Measurements from ENCODE around the gene TNFSF18.

Gene TNFSF18

DNA sequence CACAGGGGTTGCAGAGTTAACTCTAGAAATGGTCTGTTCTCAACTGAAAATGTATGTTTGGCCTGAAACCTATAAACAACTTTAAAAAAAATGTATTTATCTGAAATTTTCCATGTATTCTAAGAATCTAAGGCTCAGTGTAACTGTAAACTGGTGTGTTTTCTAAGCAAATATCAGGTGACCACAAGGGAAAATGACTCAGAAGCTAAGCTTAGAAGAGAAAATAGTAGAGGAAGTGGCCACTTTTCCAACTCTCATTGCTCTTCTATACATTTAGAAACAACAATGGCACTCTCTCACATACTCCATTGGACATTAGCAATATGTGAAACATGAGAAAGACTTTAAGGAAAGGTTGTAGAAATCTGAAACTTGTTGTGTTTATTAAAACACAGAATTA is 7.5 kb downstream of the TNFSF18 start:
- no peak for TF ChIP-seq CTCF (IDR thresholded peaks at IDR 0.05; ENCODE audit: low read depth, low read length)
- no peak overlapping the region for H3K4me3 ChIP-seq (replicated peaks in 1 of 2; ENCODE audit: low read depth in 2 of 2, low read length in 2 of 2)
- DNase-seq (ENCODE audit: low read depth in 2 of 2) = peak; percentile 33 to 77

GRCh38 chr1:173042806-173043205 is 7.9 kb downstream of the TNFSF18 start:
- DNase-seq (ENCODE audit: low read depth in 2 of 2) = peak in 1 of 2 donors; percentile 71
- no peak for TF ChIP-seq CTCF (IDR thresholded peaks at IDR 0.05; ENCODE audit: low read depth, low read length)
- no peak overlapping the region for H3K4me3 ChIP-seq (replicated peaks in 1 of 2; ENCODE audit: low read depth in 2 of 2, low read length in 2 of 2)

DNA sequence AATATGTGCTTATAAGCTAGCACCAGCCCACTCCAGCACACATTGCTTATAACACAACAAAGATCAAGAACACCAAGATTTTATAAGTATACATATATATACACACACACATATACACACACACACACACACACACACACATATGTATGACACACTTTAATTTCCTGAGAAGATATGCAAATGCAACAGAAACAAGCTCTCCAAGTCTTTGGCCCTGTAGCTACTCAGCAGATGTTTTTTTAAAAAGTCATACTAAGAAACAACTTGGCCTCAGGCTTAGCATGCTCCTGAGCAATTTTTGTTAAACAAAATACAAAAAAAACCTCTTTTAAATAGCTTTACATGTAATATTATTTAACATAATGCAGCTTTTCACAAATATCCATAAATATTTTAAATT is 11.1 kb downstream of the TNFSF18 start:
- no peak for TF ChIP-seq CTCF (IDR thresholded peaks at IDR 0.05; ENCODE audit: low read depth, low read length)
- DNase-seq (ENCODE audit: low read depth in 2 of 2) = peak in 1 of 2 donors; percentile 44
- H3K4me3 ChIP-seq (replicated peaks in 1 of 2; ENCODE audit: low read depth in 2 of 2, low read length in 2 of 2) = no peak overlapping the region

GRCh38 chr1:173038875-173039554 is 11.7 kb downstream of the TNFSF18 start:
- no peak for DNase-seq (ENCODE audit: low read depth in 2 of 2)

GRCh38 chr1:173024543-173024942 is 26.2 kb downstream of the TNFSF18 start:
- no peak for TF ChIP-seq CTCF (IDR thresholded peaks at IDR 0.05; ENCODE audit: low read depth, low read length)
- H3K4me3 ChIP-seq (replicated peaks in 1 of 2; ENCODE audit: low read depth in 2 of 2, low read length in 2 of 2) = no peak overlapping the region
- DNase-seq (ENCODE audit: low read depth in 2 of 2) = no peak

More at GRCh38 chr1:173038875-173039554, 11.7 kb downstream of the TNFSF18 start:
- no peak overlapping the region for H3K4me3 ChIP-seq (replicated peaks in 1 of 2; ENCODE audit: low read depth in 2 of 2, low read length in 2 of 2)
- no peak for TF ChIP-seq CTCF (IDR thresholded peaks at IDR 0.05; ENCODE audit: low read depth, low read length)

DNA sequence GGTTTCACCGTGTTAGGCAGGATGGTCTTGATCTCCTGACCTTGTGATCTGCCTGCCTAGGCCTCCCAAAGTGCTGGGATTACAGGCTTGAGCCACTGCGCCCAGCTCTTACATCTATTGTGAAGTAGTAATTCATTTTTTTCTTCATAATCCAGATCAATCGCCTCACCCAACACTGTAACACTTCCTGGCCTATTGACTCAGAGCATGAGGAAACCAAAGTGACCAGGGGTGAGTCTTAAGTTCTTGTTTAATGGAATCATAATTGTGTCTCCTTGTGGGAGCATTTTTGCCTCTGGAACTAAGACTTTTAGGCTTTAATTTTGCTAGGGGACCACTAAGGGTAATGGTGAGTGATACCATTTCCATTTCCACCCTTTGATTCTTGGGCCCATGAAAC is 27.4 kb downstream of the TNFSF18 start:
- TF ChIP-seq CTCF (IDR thresholded peaks at IDR 0.05; ENCODE audit: low read depth, low read length) = no peak
- peak in 1 of 2 donors; percentile 54 for DNase-seq (ENCODE audit: low read depth in 2 of 2)
- no peak overlapping the region for H3K4me3 ChIP-seq (replicated peaks in 1 of 2; ENCODE audit: low read depth in 2 of 2, low read length in 2 of 2)

Measured in cardiac fibroblast (primary cell).